PC-3 (cell line): ENCODE results near the gene S100A8. TPM values are rescaled to one million over a fixed set of nuclear protein-coding genes. Genes with fewer than 3 reads are reported as not detected.

ENCODE experiments used
- ATAC-seq: fragments of 200-7000 bp; cut with Tn5 transposase; 2 replicates; pipeline ENCODE4 v1.9.1; 2020; ENCODE audit warnings: mild to moderate bottlenecking, moderate library complexity
- BruUV-seq: library from RNA; stranded (reverse); fragments of 400-500 nt; replicated peaks from 2 replicates; lab custom pipeline; 2021; lab: Mats Ljungman, UMichigan
- CTCF ChIA-PET: fragments of 300-600 bp; sonication (Branson Sonifier 250); formaldehyde crosslinking; loops from one replicate; lab custom pipeline; 2022; ENCODE audit warnings: antibody characterized with exemption; lab: Charles Lee
- POLR2A ChIA-PET: fragments of 300-600 bp; sonication (Branson Sonifier 250); formaldehyde crosslinking; loops from one replicate; lab custom pipeline; 2022; ENCODE audit warnings: antibody characterized with exemption; ENCODE audit not compliant: unreplicated experiment; lab: Charles Lee
- DNase-seq: peaks from one replicate; pipeline ENCODE4 v3.0.0-alpha.2; 2015
- H2AFZ ChIP-seq: fragments of 300-600 bp; sonication (generic); 2 replicates; pipeline ENCODE4 v1.6.0; 2016; ENCODE audit warnings: antibody characterized with exemption, low read length
- H3F3A ChIP-seq: fragments of 300-600 bp; sonication (generic); one replicate; pipeline ENCODE4 v1.6.0; 2017; ENCODE audit warnings: antibody characterized with exemption, low read length, control low read depth, mild to moderate bottlenecking; ENCODE audit not compliant: unreplicated experiment
- H3K27ac ChIP-seq: fragments of 300-600 bp; sonication (generic); 2 replicates; pipeline ENCODE4 v1.5.1; 2016; ENCODE audit warnings: mild to moderate bottlenecking, low read length
- H3K27me3 ChIP-seq: fragments of 300-600 bp; sonication (generic); 2 replicates; pipeline ENCODE4 v1.6.1; 2016; ENCODE audit warnings: low read length, mixed read lengths
- H3K36me3 ChIP-seq: fragments of 300-600 bp; sonication (generic); 2 replicates; pipeline ENCODE4 v1.6.1; 2016; ENCODE audit warnings: low read depth, mixed run types, low read length, mixed read lengths
- H3K4me1 ChIP-seq: fragments of 300-600 bp; sonication (generic); 2 replicates; pipeline ENCODE4 v1.5.1; 2016; ENCODE audit warnings: low read length; ENCODE audit not compliant: insufficient read depth
- H3K4me2 ChIP-seq: fragments of 300-600 bp; sonication (generic); 2 replicates; pipeline ENCODE4 v1.6.0; 2016; ENCODE audit warnings: low read length
- H3K4me3 ChIP-seq: fragments of 300-600 bp; sonication (generic); 2 replicates; pipeline ENCODE4 v1.5.1; 2016; ENCODE audit warnings: mild to moderate bottlenecking, low read length, mixed read lengths
- H3K79me2 ChIP-seq: fragments of 300-600 bp; sonication (generic); 2 replicates; pipeline ENCODE4 v1.6.1; 2017; ENCODE audit warnings: low read length, mixed read lengths
- H3K9ac ChIP-seq: fragments of 300-600 bp; sonication (generic); 2 replicates; pipeline ENCODE4 v1.6.0; 2016; ENCODE audit warnings: mild to moderate bottlenecking, low read length
- H3K9me2 ChIP-seq: fragments of 300-600 bp; sonication (generic); replicated peaks from 2 replicates; pipeline ENCODE4 v1.6.1; 2016; ENCODE audit warnings: mixed run types, low read length, mixed read lengths
- H3K9me3 ChIP-seq: fragments of 300-600 bp; sonication (generic); 2 replicates; pipeline ENCODE4 v1.6.1; 2016; ENCODE audit warnings: low read length, mixed read lengths
- H4K20me1 ChIP-seq: fragments of 300-600 bp; sonication (generic); 2 replicates; pipeline ENCODE4 v1.6.1; 2016; ENCODE audit warnings: low read length, mixed read lengths
- CTCF ChIP-seq: fragments of 300-600 bp; sonication (generic); conservative IDR thresholded peaks from 2 replicates; pipeline ENCODE4 v1.5.1; 2017; ENCODE audit warnings: antibody characterized with exemption, low read depth, mild to moderate bottlenecking, low read length
- EZH2 ChIP-seq: fragments of 300-600 bp; sonication (generic); IDR thresholded peaks from one replicate; pipeline ENCODE4 v1.6.1; 2017; ENCODE audit warnings: antibody characterized with exemption, mild to moderate bottlenecking, low read length; ENCODE audit not compliant: unreplicated experiment
- EZH2phosphoT487 ChIP-seq: fragments of 300-600 bp; sonication (generic); IDR thresholded peaks from 2 replicates; pipeline ENCODE4 v1.6.1; 2018; ENCODE audit warnings: mild to moderate bottlenecking, antibody characterized with exemption, low read length, borderline replicate concordance
- intact Hi-C: fragments of 100-400 bp; cut with micrococcal nuclease; formaldehyde crosslinking; loops from 2 replicates; pipeline ENCODE4 v1.9.0; 2023
- total RNA-seq: library from RNA; depleted of rRNA; stranded (reverse); fragments of >200 nt; gene quantifications from 2 replicates; pipeline ENCODE4 v1.2.3, GENCODE V29; 2014

The S100A8 gene
- total RNA-seq, 1 experiment from 2014 or later: 0.29 TPM

GRCh38 chr1:153392822-153393221 is 1.9 kb upstream of the S100A8 start:
- no peak overlapping the region for H3K4me3 ChIP-seq
- H3F3A ChIP-seq: no peaks in the 10 kb centered on the region
- no peak overlapping the region for H3K9ac ChIP-seq
- H3K4me1 ChIP-seq: peaks cover 29% of the 10 kb centered on the region
- peak; percentile 28 for DNase-seq
- no peaks in the 10 kb centered on the region for H3K9me3 ChIP-seq
- H3K79me2 ChIP-seq: no peaks in the 10 kb centered on the region
- H4K20me1 ChIP-seq: no peaks in the 10 kb centered on the region
- H2AFZ ChIP-seq: no peak overlapping the region
- TF ChIP-seq EZH2 (no peak), CTCF (no peak), EZH2phosphoT487 (no peak)
- intact Hi-C loops: no loop called here
- CTCF ChIA-PET: no interaction called here
- BruUV-seq: no TSS peak
- peaks cover 38% of the 10 kb centered on the region for H3K27me3 ChIP-seq
- H3K4me2 ChIP-seq: no peak overlapping the region
- H3K36me3 ChIP-seq: no peaks in the 10 kb centered on the region
- H3K27ac ChIP-seq: no peak overlapping the region
- ATAC-seq: no peak
- no peaks in the 10 kb centered on the region for H3K9me2 ChIP-seq
- POLR2A ChIA-PET: no interaction called here

GRCh38 chr1:153392258-153392657 is 1.4 kb upstream of the S100A8 start:
- no peak overlapping the region for H2AFZ ChIP-seq
- POLR2A ChIA-PET: no interaction called here
- TF ChIP-seq EZH2 (no peak), EZH2phosphoT487 (no peak), CTCF (no peak)
- H3K79me2 ChIP-seq: no peaks in the 10 kb centered on the region
- H3K4me1 ChIP-seq: peaks cover 29% of the 10 kb centered on the region
- BruUV-seq: no TSS peak
- H3K9ac ChIP-seq: no peak overlapping the region
- H3F3A ChIP-seq: no peaks in the 10 kb centered on the region
- DNase-seq (no peak), ATAC-seq (no peak)
- no peaks in the 10 kb centered on the region for H3K36me3 ChIP-seq
- no peaks in the 10 kb centered on the region for H4K20me1 ChIP-seq
- H3K27me3 ChIP-seq: peaks cover 32% of the 10 kb centered on the region
- no peak overlapping the region for H3K4me3 ChIP-seq
- no peak overlapping the region for H3K27ac ChIP-seq
- H3K4me2 ChIP-seq: no peak overlapping the region
- CTCF ChIA-PET: no interaction called here
- H3K9me3 ChIP-seq: no peaks in the 10 kb centered on the region
- intact Hi-C loops: no loop called here
- no peaks in the 10 kb centered on the region for H3K9me2 ChIP-seq

- H3K9ac ChIP-seq: no peak overlapping the region
- peaks cover 16% of the 10 kb centered on the region; the same call in 1 of the 2 replicates for H3K27me3 ChIP-seq
- ChIA-PET POLR2A (no interaction called here), CTCF (no interaction called here)
- no TSS peak for BruUV-seq
- no peaks in the 10 kb centered on the region for H3K9me2 ChIP-seq
- no peaks in the 10 kb centered on the region for H3F3A ChIP-seq
- no peak for DNase-seq
- no peak overlapping the region for H2AFZ ChIP-seq
- TF ChIP-seq EZH2: no peak
- H3K4me2 ChIP-seq: no peak overlapping the region
- no peak for ATAC-seq
- intact Hi-C loops: no loop called here
- no peak overlapping the region for H3K4me3 ChIP-seq
- H3K9me3 ChIP-seq: no peaks in the 10 kb centered on the region
- H3K36me3 ChIP-seq: no peaks in the 10 kb centered on the region
- no peak overlapping the region for H3K27ac ChIP-seq
- no peaks in the 10 kb centered on the region for H4K20me1 ChIP-seq
- peaks cover 24% of the 10 kb centered on the region for H3K4me1 ChIP-seq
- H3K79me2 ChIP-seq: no peaks in the 10 kb centered on the region
Observed at GRCh38 chr1:153389973-153390879, 647 bp downstream of the S100A8 start.
